Kasumi-1 (cell line): ENCODE measurements around the gene C1QTNF5.
"Not testable (repeated sequence)": the region's sequence is repeated elsewhere in the genome, so short reads cannot be mapped to it uniquely, and the experiment has no call there.

ENCODE experiments used
- DNase-seq, 2 experiments: peaks; one replicate each; lab custom pipeline; 2025; lab: John Stamatoyannopoulos, UW

The C1QTNF5 gene, protein sequence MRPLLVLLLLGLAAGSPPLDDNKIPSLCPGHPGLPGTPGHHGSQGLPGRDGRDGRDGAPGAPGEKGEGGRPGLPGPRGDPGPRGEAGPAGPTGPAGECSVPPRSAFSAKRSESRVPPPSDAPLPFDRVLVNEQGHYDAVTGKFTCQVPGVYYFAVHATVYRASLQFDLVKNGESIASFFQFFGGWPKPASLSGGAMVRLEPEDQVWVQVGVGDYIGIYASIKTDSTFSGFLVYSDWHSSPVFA

GRCh38 chr11:119340335-119341221, at the start of gene C1QTNF5:
Gene C1QTNF5, minus strand, starts transcription at chr11:119340883. Its CDS starts 486 bp downstream, at chr11:119340397.
- DNase-seq = no peak

- peak in 1 of 2 experiments; percentile 41 for DNase-seq
Observed at GRCh38 chr11:119389611-119390254, 49.0 kb upstream of the C1QTNF5 start.

DNA sequence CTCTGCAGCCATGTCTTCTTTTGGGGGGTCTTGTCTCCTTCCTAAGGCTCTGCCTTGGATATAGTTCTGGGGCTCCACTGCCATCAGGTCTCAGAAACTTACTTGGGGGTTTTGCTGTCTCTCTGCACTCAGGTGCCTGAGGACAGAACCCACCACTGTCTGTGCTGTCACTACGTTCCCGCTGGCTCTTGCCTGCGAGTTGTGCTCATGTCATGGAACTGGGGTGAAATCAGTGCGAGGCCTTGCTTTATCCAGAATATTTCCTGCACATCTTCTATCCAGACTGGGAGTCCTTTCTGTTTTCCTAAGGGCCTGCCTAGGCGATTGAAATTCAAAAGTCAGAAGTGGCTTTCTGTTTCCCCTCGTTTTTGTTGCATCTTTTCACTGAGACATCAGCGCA, 47.4 kb upstream of the C1QTNF5 start:
- DNase-seq = no peak

GRCh38 chr11:119384332-119384731, 43.6 kb upstream of the C1QTNF5 start:
- DNase-seq = no peak

- DNase-seq = not testable (repeated sequence)
Observed at GRCh38 chr11:119382513-119382912, 41.8 kb upstream of the C1QTNF5 start.

GRCh38 chr11:119382101-119382500, 41.4 kb upstream of the C1QTNF5 start:
- peak in 1 of 2 experiments; percentile 9 for DNase-seq

GRCh38 chr11:119381181-119381988, 40.7 kb upstream of the C1QTNF5 start, which contains the start of gene USP2:
Gene USP2, minus strand, starts transcription at chr11:119381690. Its CDS starts 8,210 bp downstream, at chr11:119373480.
- peak; percentile 93 for DNase-seq

DNA sequence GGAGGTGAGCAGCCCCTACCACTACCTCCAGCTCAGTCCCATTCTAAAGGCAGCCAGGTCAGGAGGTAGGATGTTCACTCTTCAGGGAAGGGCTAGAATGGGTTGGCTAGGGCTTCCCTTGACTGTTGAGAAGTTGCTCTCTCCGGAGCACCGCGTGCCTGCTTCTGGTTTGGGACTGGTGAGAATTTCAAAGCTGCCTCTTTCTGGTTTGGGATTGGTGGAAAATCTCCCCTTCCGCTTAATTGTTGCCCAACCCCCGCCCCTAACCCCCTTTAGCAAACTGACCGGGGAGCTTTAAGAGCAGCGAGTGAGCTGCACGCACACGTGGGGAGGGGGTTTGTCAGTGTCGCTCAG, 40.1 kb upstream of the C1QTNF5 start:
- DNase-seq = peak; percentile 25 to 44

GRCh38 chr11:119380160-119380826, 39.6 kb upstream of the C1QTNF5 start:
- DNase-seq = no peak

- DNase-seq = no peak
Observed at GRCh38 chr11:119378851-119379465, 38.3 kb upstream of the C1QTNF5 start.

DNA sequence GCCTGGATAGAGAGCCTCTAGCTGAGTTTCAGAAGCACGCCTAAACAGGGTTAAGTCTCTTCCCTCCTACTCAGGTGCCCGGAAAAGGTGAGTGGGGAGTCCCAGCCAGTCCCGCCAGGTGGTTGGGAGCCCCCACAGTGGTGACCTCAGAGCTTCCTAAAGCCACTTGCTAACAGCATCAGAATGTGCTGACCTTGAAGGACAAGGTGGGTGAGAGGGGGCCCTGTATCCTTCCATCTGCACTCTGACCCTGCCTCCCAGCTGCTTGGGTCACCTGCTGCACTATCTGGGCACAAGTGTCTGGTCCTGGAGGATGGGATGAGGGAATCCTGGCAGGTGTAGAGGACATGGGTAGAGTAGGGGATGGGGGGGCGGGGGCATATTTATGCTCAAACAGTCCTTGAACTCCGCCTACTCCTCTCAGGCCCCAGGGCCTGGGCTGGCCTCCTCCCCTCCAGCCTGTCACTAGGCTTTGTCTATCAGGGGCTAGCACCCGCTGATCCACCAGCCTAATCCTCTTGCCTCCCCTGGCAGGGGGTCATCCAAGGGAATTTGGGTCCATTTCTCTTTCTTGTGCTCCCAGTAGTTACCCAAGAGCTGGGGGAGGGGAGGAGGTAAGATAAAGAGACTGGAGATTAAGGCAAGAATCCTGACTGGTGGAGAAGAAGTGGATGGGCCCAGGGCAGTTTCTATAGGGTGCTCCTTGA, 37.4 kb upstream of the C1QTNF5 start:
- no peak for DNase-seq

DNA sequence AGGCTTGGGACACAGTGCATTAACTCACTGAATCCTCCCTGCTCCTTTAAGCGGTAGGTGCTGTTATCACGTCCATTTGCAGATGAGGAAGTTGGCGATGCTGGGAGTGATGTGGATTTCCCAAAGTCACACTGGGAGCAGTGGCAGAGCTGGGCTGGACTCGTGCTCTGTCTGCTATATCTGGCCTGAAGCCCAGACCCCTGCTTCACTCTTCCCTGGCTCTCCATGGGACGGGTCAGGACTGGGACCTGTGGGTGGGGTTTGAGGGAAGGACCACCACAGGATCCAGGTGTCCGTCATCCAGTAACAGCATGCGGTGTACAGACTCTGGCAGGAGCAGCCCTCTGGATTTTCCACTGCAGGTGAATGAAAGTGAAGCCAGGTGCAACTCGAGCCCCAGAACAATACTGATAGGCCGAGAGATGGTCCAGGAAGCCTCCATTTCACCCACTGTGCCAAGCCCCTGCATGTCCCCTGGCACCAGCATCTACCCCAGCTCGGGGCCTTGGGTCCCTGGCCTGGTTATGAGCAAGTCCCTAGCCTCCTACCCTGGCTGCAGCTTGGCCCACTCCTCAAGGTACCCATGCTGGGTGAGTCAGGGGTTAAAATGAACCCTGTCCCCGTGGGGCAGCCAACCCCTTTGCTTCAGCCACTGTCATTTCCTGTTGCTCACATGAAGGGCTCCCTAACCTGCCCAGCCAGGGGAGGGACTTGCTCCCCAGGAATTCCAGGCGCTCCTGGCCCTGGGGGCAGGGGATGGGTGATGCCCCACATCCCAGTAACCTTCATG, 36.6 kb upstream of the C1QTNF5 start:
- no peak for DNase-seq

- DNase-seq = no peak
Observed at GRCh38 chr11:119376197-119376847, 35.6 kb upstream of the C1QTNF5 start.

DNA sequence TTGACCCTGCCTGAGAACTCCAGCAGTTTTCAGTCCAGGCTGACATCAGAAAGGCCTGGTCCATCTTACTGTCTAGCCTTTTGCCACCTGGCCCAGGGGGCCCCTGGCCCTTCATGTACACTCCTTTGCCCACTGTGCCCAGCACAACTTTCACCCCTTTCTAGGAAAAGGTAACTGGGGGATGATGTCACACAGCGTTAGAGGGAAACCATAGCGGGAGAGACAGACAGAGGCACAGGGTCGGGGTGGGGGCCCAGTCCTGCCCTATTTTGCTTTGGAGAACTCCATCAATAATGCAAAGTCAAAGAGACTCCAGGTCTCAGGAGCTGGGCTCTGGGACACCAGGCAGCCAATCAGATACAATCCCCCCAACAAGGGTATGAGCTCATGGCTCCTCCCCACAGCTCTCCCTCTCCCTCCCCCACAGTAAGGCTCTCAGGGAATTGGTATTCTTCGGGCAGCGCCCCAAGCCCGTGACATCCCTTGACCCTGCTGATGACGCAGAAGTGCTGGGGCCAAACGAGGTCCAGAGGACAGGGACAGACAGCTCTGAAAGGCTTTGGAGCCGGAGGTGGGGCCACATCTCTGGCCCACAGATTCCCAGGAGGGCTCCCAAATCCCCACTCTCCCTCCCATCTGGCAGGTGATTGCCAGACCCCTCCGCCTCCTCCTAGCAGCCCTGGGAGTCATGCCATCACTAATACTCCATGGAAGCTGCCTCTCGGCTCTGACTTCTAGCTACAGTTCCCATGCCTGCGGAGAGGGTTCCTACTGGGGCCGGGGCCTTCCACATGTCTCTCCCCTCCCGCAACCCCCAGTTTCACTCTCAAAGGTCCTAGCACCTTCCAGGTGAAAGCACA, 34.9 kb upstream of the C1QTNF5 start:
- no peak for DNase-seq

DNA sequence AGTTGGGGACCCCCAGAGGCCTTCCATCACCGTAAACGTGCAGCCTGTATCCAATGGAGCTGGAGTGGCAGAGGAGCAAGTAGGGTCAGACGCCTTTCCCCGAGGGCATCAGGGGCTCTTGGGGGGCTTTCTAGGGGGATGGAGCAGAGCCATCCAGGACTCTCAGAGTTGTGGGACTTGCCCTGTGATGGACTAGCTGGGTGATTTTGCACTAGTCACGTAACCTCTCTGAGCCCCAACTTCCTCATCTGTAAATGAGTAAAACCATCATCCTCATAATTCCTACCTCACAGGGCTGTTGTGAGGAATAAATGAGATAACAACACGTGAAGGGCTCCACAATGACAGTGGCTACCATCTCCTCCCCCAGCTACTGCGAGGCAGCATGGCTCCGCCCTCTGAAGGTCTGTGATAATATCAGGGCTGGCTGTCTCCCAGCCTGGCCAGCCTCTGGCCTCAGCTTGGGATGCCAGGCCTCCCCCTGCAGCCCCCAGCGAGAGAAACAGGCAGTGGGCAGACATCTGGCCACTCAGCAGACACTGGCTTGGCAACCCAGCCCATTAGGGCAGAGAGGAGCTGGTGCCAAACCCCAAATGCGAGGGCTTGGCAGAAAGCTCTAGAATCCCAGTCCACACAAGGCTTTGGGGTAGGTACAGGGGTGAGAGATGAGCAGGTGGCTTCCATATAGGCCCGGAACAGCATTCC, 34.1 kb upstream of the C1QTNF5 start:
- DNase-seq = no peak

- peak; percentile 75 to 82 for DNase-seq
Observed at GRCh38 chr11:119373921-119374631, 33.4 kb upstream of the C1QTNF5 start.
